Natural killer cell (primary cell): ENCODE measurements around the gene SLC22A4. TPM values are rescaled to one million over a fixed set of nuclear protein-coding genes. Genes with fewer than 3 reads are reported as not detected.
A peak's percentile ranks its signal among the peaks of the same experiment; 100 is the strongest.

Experiments used
- ATAC-seq, 3 donors: fragments of 150-1000 bp in 2 of 3; fragments of 200-7000 bp in 1 of 3; cut with Tn5 transposase; 1 replicate in 1 of 3; 2 replicates in 2 of 3; pipeline ENCODE4 v1.10.0; 2021; ENCODE audit warnings: mild to moderate bottlenecking in 2 of 3, moderate library complexity in 2 of 3
- DNase-seq, 2 donors: peaks; one replicate each; pipeline versions ENCODE4 v3.0.0 to v3.0.0-alpha.2; 2013 to 2021; ENCODE audit warnings: mixed read lengths in 1 of 2
- H3K27ac ChIP-seq: one replicate; pipeline ENCODE4 v1.5.1; 2013; ENCODE audit warnings: mild to moderate bottlenecking, low read length
- H3K27me3 ChIP-seq: one replicate; pipeline ENCODE4 v1.6.1; 2013; ENCODE audit warnings: low read length; ENCODE audit not compliant: control insufficient read depth, insufficient read depth
- H3K36me3 ChIP-seq: one replicate; pipeline ENCODE4 v1.6.1; 2013; ENCODE audit warnings: low read length; ENCODE audit not compliant: control insufficient read depth, insufficient read depth
- H3K4me1 ChIP-seq: one replicate; pipeline ENCODE4 v1.6.1; 2013; ENCODE audit warnings: low read length; ENCODE audit not compliant: control insufficient read depth, insufficient read depth
- H3K4me3 ChIP-seq: one replicate; pipeline ENCODE4 v1.5.1; 2013; ENCODE audit warnings: low read length
- H3K9me3 ChIP-seq: one replicate; pipeline ENCODE4 v1.6.1; 2013; ENCODE audit warnings: low read length; ENCODE audit not compliant: control insufficient read depth, insufficient read depth
- H3K27ac Mint-ChIP-seq, 2 donors: one replicate each; pipeline ENCODE4 v1.8.0; 2022; ENCODE audit warnings: mild to moderate bottlenecking in 2 of 2, mixed read lengths in 2 of 2, moderate library complexity in 1 of 2
- H3K27me3 Mint-ChIP-seq, 2 donors: one replicate each; pipeline ENCODE4 v1.8.0; 2022; ENCODE audit warnings: low read depth in 2 of 2, mixed read lengths in 2 of 2
- H3K36me3 Mint-ChIP-seq: one replicate; pipeline ENCODE4 v1.8.0; 2022; ENCODE audit warnings: mixed read lengths
- H3K4me1 Mint-ChIP-seq, 2 donors: one replicate each; pipeline ENCODE4 v1.8.0; 2022; ENCODE audit warnings: mixed read lengths in 2 of 2
- H3K4me3 Mint-ChIP-seq: one replicate; pipeline ENCODE4 v1.8.0; 2022; ENCODE audit warnings: mild to moderate bottlenecking, moderate library complexity, mixed read lengths
- H3K9me3 Mint-ChIP-seq, 2 donors: one replicate each; pipeline ENCODE4 v1.8.0; 2022; ENCODE audit warnings: mixed read lengths in 2 of 2
- CTCF ChIP-seq: fragments of 200-600 bp; IDR thresholded peaks from one replicate; pipeline ENCODE4 v1.8.0; 2022; ENCODE audit warnings: antibody characterized with exemption
- WGBS: methylation state at CpG from one replicate; pipeline ENCODE4 v1.1.7; 2013; ENCODE audit warnings: missing lambda C conversion rate; ENCODE audit not compliant: insufficient coverage; 5-methylcytosine and 5-hydroxymethylcytosine counted together
- intact Hi-C: fragments of 100-400 bp; cut with micrococcal nuclease; formaldehyde crosslinking; loops from one replicate; pipeline ENCODE4 v1.14.2; 2022
- total RNA-seq, 4 donors: library from RNA; stranded (reverse); fragments of 120-200 nt in 1 of 4; gene quantifications; one replicate each; pipeline versions ENCODE4 v1.2.3 to v1.2.4, GENCODE V29; 2013 to 2022

SLC22A4 gene
- total RNA-seq, 3 donors from 2014 or later (not counting 1 experiment from before 2014, with no cell fraction given): 0.14 to 2.3 (median 0.27) TPM

GRCh38 chr5:132323202-132323601, 29.0 kb downstream of the SLC22A4 start:
- Histone ChIP-seq H3K27me3 (no peaks in the 10 kb centered on the region), H3K4me3 (no peak overlapping the region), H3K36me3 (no peaks in the 10 kb centered on the region), H3K4me1 (no peaks in the 10 kb centered on the region), H3K27ac (no peak overlapping the region), H3K9me3 (no peaks in the 10 kb centered on the region)
- no peak for TF ChIP-seq CTCF
- H3K4me1 Mint-ChIP-seq: no peaks in the 10 kb centered on the region
- 96% methylated on average over 5 of the region's 5 CpGs for WGBS
- H3K9me3 Mint-ChIP-seq: no peaks in the 10 kb centered on the region
- no peaks in the 10 kb centered on the region for H3K36me3 Mint-ChIP-seq
- H3K27me3 Mint-ChIP-seq: no peaks in the 10 kb centered on the region
- H3K4me3 Mint-ChIP-seq: no peak overlapping the region
- H3K27ac Mint-ChIP-seq: no peak overlapping the region
- ATAC-seq: no peak
- intact Hi-C loops: no loop called here
- DNase-seq: no peak

- no peak for DNase-seq
- no peaks in the 10 kb centered on the region for H3K36me3 Mint-ChIP-seq
- H3K9me3 Mint-ChIP-seq: no peaks in the 10 kb centered on the region
- Histone ChIP-seq H3K9me3 (no peaks in the 10 kb centered on the region), H3K36me3 (no peaks in the 10 kb centered on the region), H3K4me3 (no peak overlapping the region), H3K4me1 (no peaks in the 10 kb centered on the region), H3K27ac (no peak overlapping the region), H3K27me3 (no peaks in the 10 kb centered on the region)
- TF ChIP-seq CTCF: no peak
- no peaks in the 10 kb centered on the region for H3K4me1 Mint-ChIP-seq
- 90% methylated on average over 4 of the region's 4 CpGs for WGBS
- H3K4me3 Mint-ChIP-seq: no peak overlapping the region
- no peaks in the 10 kb centered on the region for H3K27me3 Mint-ChIP-seq
- no peak overlapping the region for H3K27ac Mint-ChIP-seq
- ATAC-seq: no peak
- intact Hi-C loops: no loop called here
Observed at GRCh38 chr5:132325691-132326090, 31.5 kb downstream of the SLC22A4 start.

GRCh38 chr5:132327252-132327955, 33.2 kb downstream of the SLC22A4 start:
- Mint-ChIP-seq H3K4me1 (no peaks in the 10 kb centered on the region), H3K9me3 (no peaks in the 10 kb centered on the region), H3K4me3 (no peak overlapping the region), H3K27me3 (no peaks in the 10 kb centered on the region), H3K36me3 (no peaks in the 10 kb centered on the region), H3K27ac (no peak overlapping the region)
- H3K27me3 ChIP-seq: no peaks in the 10 kb centered on the region
- intact Hi-C loops: no loop called here
- no peak overlapping the region for H3K27ac ChIP-seq
- no peaks in the 10 kb centered on the region for H3K4me1 ChIP-seq
- DNase-seq: no peak
- no peak for TF ChIP-seq CTCF
- no peaks in the 10 kb centered on the region for H3K36me3 ChIP-seq
- no peak for ATAC-seq
- H3K9me3 ChIP-seq: no peaks in the 10 kb centered on the region
- WGBS: 100% methylated on average over 1 of the region's 2 CpGs
- H3K4me3 ChIP-seq: no peak overlapping the region

- DNase-seq (peak in 1 of 2 donors; percentile 3), ATAC-seq (no peak)
- Mint-ChIP-seq H3K4me3 (no peak overlapping the region), H3K9me3 (no peaks in the 10 kb centered on the region), H3K27me3 (peaks cover 11 to 12% of the 10 kb centered on the region in 2 donors), H3K4me1 (no peaks in the 10 kb centered on the region), H3K27ac (no peak overlapping the region), H3K36me3 (no peaks in the 10 kb centered on the region)
- no peak overlapping the region for H3K4me3 ChIP-seq
- no peaks in the 10 kb centered on the region for H3K36me3 ChIP-seq
- H3K27ac ChIP-seq: no peak overlapping the region
- H3K27me3 ChIP-seq: no peaks in the 10 kb centered on the region
- intact Hi-C loops: no loop called here
- H3K9me3 ChIP-seq: no peaks in the 10 kb centered on the region
- TF ChIP-seq CTCF: no peak
- no peaks in the 10 kb centered on the region for H3K4me1 ChIP-seq
- WGBS: 80% methylated on average over 3 of the region's 3 CpGs
Observed at GRCh38 chr5:132334812-132335211, 40.6 kb downstream of the SLC22A4 start.
